PC-3 (cell line): ENCODE data around the gene ATP6V1G3. TPM values are rescaled to one million over a fixed set of nuclear protein-coding genes. Genes with fewer than 3 reads are reported as not detected.

Experiments
- ATAC-seq: fragments of 200-7000 bp; cut with Tn5 transposase; 2 replicates; pipeline ENCODE4 v1.9.1; 2020; ENCODE audit warnings: mild to moderate bottlenecking, moderate library complexity
- BruUV-seq: library from RNA; stranded (reverse); fragments of 400-500 nt; replicated peaks from 2 replicates; lab custom pipeline; 2021; lab: Mats Ljungman, UMichigan
- CTCF ChIA-PET: fragments of 300-600 bp; sonication (Branson Sonifier 250); formaldehyde crosslinking; loops from one replicate; lab custom pipeline; 2022; ENCODE audit warnings: antibody characterized with exemption; lab: Charles Lee
- POLR2A ChIA-PET: fragments of 300-600 bp; sonication (Branson Sonifier 250); formaldehyde crosslinking; loops from one replicate; lab custom pipeline; 2022; ENCODE audit warnings: antibody characterized with exemption; ENCODE audit not compliant: unreplicated experiment; lab: Charles Lee
- DNase-seq: peaks from one replicate; pipeline ENCODE4 v3.0.0-alpha.2; 2015
- H2AFZ ChIP-seq: fragments of 300-600 bp; sonication (generic); 2 replicates; pipeline ENCODE4 v1.6.0; 2016; ENCODE audit warnings: antibody characterized with exemption, low read length
- H3F3A ChIP-seq: fragments of 300-600 bp; sonication (generic); one replicate; pipeline ENCODE4 v1.6.0; 2017; ENCODE audit warnings: antibody characterized with exemption, low read length, control low read depth, mild to moderate bottlenecking; ENCODE audit not compliant: unreplicated experiment
- H3K27ac ChIP-seq: fragments of 300-600 bp; sonication (generic); 2 replicates; pipeline ENCODE4 v1.5.1; 2016; ENCODE audit warnings: mild to moderate bottlenecking, low read length
- H3K27me3 ChIP-seq: fragments of 300-600 bp; sonication (generic); 2 replicates; pipeline ENCODE4 v1.6.1; 2016; ENCODE audit warnings: low read length, mixed read lengths
- H3K36me3 ChIP-seq: fragments of 300-600 bp; sonication (generic); 2 replicates; pipeline ENCODE4 v1.6.1; 2016; ENCODE audit warnings: low read depth, mixed run types, low read length, mixed read lengths
- H3K4me1 ChIP-seq: fragments of 300-600 bp; sonication (generic); 2 replicates; pipeline ENCODE4 v1.5.1; 2016; ENCODE audit warnings: low read length; ENCODE audit not compliant: insufficient read depth
- H3K4me2 ChIP-seq: fragments of 300-600 bp; sonication (generic); 2 replicates; pipeline ENCODE4 v1.6.0; 2016; ENCODE audit warnings: low read length
- H3K4me3 ChIP-seq: fragments of 300-600 bp; sonication (generic); 2 replicates; pipeline ENCODE4 v1.5.1; 2016; ENCODE audit warnings: mild to moderate bottlenecking, low read length, mixed read lengths
- H3K79me2 ChIP-seq: fragments of 300-600 bp; sonication (generic); 2 replicates; pipeline ENCODE4 v1.6.1; 2017; ENCODE audit warnings: low read length, mixed read lengths
- H3K9ac ChIP-seq: fragments of 300-600 bp; sonication (generic); 2 replicates; pipeline ENCODE4 v1.6.0; 2016; ENCODE audit warnings: mild to moderate bottlenecking, low read length
- H3K9me2 ChIP-seq: fragments of 300-600 bp; sonication (generic); replicated peaks from 2 replicates; pipeline ENCODE4 v1.6.1; 2016; ENCODE audit warnings: mixed run types, low read length, mixed read lengths
- H3K9me3 ChIP-seq: fragments of 300-600 bp; sonication (generic); 2 replicates; pipeline ENCODE4 v1.6.1; 2016; ENCODE audit warnings: low read length, mixed read lengths
- H4K20me1 ChIP-seq: fragments of 300-600 bp; sonication (generic); 2 replicates; pipeline ENCODE4 v1.6.1; 2016; ENCODE audit warnings: low read length, mixed read lengths
- EZH2 ChIP-seq: fragments of 300-600 bp; sonication (generic); IDR thresholded peaks from one replicate; pipeline ENCODE4 v1.6.1; 2017; ENCODE audit warnings: antibody characterized with exemption, mild to moderate bottlenecking, low read length; ENCODE audit not compliant: unreplicated experiment
- EZH2phosphoT487 ChIP-seq: fragments of 300-600 bp; sonication (generic); IDR thresholded peaks from 2 replicates; pipeline ENCODE4 v1.6.1; 2018; ENCODE audit warnings: mild to moderate bottlenecking, antibody characterized with exemption, low read length, borderline replicate concordance
- intact Hi-C: fragments of 100-400 bp; cut with micrococcal nuclease; formaldehyde crosslinking; loops from 2 replicates; pipeline ENCODE4 v1.9.0; 2023
- total RNA-seq: library from RNA; depleted of rRNA; stranded (reverse); fragments of >200 nt; gene quantifications from 2 replicates; pipeline ENCODE4 v1.2.3, GENCODE V29; 2014
- TF ChIP-seq, protein P1 (sequence below): fragments of 300-600 bp; sonication (generic); conservative IDR thresholded peaks from 2 replicates; pipeline ENCODE4 v1.5.1; 2017; ENCODE audit warnings: antibody characterized with exemption, low read depth, mild to moderate bottlenecking, low read length

The ATP6V1G3 gene
- total RNA-seq, 1 experiment from 2014 or later = not detected

DNA sequence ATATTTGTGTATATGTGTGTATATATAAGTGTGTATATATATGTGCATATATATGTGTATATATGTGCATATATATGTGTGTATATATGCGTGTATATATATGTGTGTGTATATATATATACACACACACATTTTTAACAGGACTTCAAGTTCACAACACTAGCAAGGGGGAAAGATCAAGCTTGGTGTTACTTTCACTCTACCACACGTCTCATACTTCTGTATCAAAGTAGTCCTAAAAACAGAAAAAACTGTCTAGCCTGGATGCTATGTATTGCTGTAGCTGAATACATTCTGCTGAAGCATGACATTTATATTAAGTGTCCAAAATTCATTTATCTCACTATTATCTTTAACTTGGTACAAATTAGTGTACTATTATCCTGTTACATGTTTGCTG is 17.9 kb upstream of the ATP6V1G3 start:
- no TSS peak for BruUV-seq
- no peaks in the 10 kb centered on the region for H3K9me2 ChIP-seq
- no peaks in the 10 kb centered on the region for H3F3A ChIP-seq
- DNase-seq = no peak
- H3K9ac ChIP-seq = no peak overlapping the region
- H3K36me3 ChIP-seq = no peaks in the 10 kb centered on the region
- H3K9me3 ChIP-seq = no peaks in the 10 kb centered on the region
- ChIA-PET CTCF (no interaction called here), POLR2A (no interaction called here)
- intact Hi-C loops = no loop called here
- no peaks in the 10 kb centered on the region for H4K20me1 ChIP-seq
- ATAC-seq = no peak
- H3K4me3 ChIP-seq = no peak overlapping the region
- H3K27ac ChIP-seq = no peak overlapping the region
- H3K4me2 ChIP-seq = no peak overlapping the region
- peaks cover 1% of the 10 kb centered on the region; the same call in 1 of the 2 replicates for H3K4me1 ChIP-seq
- H3K27me3 ChIP-seq = no peaks in the 10 kb centered on the region
- no peaks in the 10 kb centered on the region for H3K79me2 ChIP-seq
- TF ChIP-seq EZH2phosphoT487 (no peak), EZH2 (no peak)
- TF ChIP-seq, protein P1, sequence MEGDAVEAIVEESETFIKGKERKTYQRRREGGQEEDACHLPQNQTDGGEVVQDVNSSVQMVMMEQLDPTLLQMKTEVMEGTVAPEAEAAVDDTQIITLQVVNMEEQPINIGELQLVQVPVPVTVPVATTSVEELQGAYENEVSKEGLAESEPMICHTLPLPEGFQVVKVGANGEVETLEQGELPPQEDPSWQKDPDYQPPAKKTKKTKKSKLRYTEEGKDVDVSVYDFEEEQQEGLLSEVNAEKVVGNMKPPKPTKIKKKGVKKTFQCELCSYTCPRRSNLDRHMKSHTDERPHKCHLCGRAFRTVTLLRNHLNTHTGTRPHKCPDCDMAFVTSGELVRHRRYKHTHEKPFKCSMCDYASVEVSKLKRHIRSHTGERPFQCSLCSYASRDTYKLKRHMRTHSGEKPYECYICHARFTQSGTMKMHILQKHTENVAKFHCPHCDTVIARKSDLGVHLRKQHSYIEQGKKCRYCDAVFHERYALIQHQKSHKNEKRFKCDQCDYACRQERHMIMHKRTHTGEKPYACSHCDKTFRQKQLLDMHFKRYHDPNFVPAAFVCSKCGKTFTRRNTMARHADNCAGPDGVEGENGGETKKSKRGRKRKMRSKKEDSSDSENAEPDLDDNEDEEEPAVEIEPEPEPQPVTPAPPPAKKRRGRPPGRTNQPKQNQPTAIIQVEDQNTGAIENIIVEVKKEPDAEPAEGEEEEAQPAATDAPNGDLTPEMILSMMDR = no peak
- H2AFZ ChIP-seq = no peak overlapping the region

GRCh38 chr1:198556971-198557370 is 16.5 kb upstream of the ATP6V1G3 start:
- no peak for TF ChIP-seq EZH2
- TF ChIP-seq, protein P1 = no peak
- no peak for TF ChIP-seq EZH2phosphoT487
- Histone ChIP-seq H3K9me2 (no peaks in the 10 kb centered on the region), H4K20me1 (no peaks in the 10 kb centered on the region), H3K79me2 (no peaks in the 10 kb centered on the region), H3K9me3 (no peaks in the 10 kb centered on the region), H2AFZ (no peak overlapping the region), H3K4me2 (no peak overlapping the region), H3K4me1 (no peaks in the 10 kb centered on the region), H3F3A (no peaks in the 10 kb centered on the region), H3K27ac (no peak overlapping the region), H3K27me3 (no peaks in the 10 kb centered on the region), H3K36me3 (no peaks in the 10 kb centered on the region), H3K9ac (no peak overlapping the region), H3K4me3 (no peak overlapping the region)
- ChIA-PET CTCF (no interaction called here), POLR2A (no interaction called here)
- intact Hi-C loops = no loop called here
- DNase-seq (no peak), ATAC-seq (no peak)
- BruUV-seq = no TSS peak

DNA sequence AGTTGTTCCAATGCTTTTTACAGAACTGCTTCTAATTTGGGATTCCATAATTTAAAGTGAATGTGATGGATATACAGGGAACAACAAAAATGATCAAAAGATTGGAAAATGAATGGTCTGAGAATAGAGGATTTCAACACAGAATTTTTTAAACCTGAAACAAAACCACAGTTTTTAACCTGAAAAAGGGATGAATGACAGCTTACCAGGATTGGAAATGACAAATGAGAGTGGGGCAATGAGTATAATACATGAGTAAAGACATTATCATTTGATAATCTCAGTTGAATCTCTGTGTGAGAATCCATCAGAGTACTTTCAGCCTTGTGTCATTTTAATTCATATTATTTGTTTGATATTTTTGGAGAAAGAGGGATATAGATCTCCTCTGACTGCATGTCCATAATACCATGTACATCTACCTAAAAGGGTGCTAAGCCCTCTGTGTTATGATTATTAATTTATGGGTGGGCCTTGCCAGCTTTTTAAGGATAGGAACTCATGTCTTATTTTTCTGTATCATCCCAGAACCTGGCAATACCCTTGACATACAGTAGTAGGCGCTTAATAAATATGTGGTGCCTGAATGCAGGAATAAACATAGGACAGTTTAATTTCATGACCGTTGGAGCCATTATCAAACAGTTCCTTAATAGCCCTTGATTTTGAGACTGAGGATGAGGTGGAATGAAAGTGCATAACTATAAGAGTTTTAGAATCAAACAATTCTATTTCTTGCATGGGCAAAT is 12.4 kb upstream of the ATP6V1G3 start:
- no TSS peak for BruUV-seq
- Histone ChIP-seq H3K36me3 (no peaks in the 10 kb centered on the region), H4K20me1 (no peaks in the 10 kb centered on the region), H3K9me2 (no peaks in the 10 kb centered on the region), H3K9me3 (no peaks in the 10 kb centered on the region), H2AFZ (no peak overlapping the region), H3K4me2 (no peak overlapping the region), H3K4me3 (no peak overlapping the region), H3K4me1 (no peaks in the 10 kb centered on the region), H3K79me2 (no peaks in the 10 kb centered on the region), H3K27me3 (no peaks in the 10 kb centered on the region), H3K9ac (no peak overlapping the region), H3K27ac (no peak overlapping the region), H3F3A (no peaks in the 10 kb centered on the region)
- ChIA-PET POLR2A (no interaction called here), CTCF (no interaction called here)
- intact Hi-C loops = no loop called here
- DNase-seq (no peak), ATAC-seq (no peak)
- TF ChIP-seq, protein P1 = peak; percentile 23; the same call in 1 of the 2 replicates
- TF ChIP-seq EZH2 = no peak
